GM21825 (cell line): Measurements from ENCODE around the gene GRIN2D.

Experiments used
- ATAC-seq: cut with Tn5 transposase; IDR thresholded peaks from one replicate; pipeline ENCODE4 v1.9.1; 2021; ENCODE audit warnings: mild to moderate bottlenecking, moderate library complexity; ENCODE audit not compliant: unreplicated experiment

The GRIN2D gene

DNA sequence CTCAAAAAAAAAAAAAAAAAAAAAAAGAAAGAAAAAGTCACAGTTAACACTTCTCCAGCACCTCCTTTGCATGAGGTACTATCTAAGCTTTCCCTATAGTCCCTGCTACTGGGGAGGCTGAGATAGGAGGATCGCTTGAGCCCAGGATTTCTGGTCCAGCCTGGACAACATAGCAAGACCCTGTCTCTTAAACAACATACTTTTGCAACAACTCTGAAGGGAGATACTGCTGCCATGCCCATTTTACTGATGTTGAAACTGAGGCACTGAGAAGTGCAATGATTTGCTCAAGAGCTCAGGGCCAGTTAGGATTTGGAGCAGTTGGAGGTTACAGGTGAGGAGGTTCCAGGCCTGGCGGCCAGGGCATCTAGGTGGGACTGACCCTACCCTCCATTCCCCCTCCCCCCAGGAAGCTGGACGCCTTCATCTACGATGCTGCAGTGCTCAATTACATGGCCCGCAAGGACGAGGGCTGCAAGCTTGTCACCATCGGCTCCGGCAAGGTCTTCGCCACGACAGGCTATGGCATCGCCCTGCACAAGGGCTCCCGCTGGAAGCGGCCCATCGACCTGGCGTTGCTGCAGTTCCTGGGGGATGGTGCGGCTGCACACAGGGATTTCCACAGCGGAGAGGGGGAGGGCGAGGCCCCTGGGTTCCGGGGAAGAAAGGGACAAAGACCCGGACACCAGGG, 48.0 kb downstream of the GRIN2D start:
- ATAC-seq: no peak

GRCh38 chr19:48442116-48443035, 48.9 kb downstream of the GRIN2D start:
- ATAC-seq: no peak

DNA sequence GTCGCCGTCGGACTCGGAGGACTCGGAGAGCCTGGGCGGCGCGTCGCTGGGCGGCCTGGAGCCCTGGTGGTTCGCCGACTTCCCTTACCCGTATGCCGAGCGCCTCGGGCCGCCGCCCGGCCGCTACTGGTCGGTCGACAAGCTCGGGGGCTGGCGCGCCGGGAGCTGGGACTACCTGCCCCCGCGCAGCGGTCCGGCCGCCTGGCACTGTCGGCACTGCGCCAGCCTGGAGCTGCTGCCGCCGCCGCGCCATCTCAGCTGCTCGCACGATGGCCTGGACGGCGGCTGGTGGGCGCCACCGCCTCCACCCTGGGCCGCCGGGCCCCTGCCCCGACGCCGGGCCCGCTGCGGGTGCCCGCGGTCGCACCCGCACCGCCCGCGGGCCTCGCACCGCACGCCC, 49.8 kb downstream of the GRIN2D start:
- no peak for ATAC-seq
